ENCODE measurements around the gene ENPP3.

DNA sequence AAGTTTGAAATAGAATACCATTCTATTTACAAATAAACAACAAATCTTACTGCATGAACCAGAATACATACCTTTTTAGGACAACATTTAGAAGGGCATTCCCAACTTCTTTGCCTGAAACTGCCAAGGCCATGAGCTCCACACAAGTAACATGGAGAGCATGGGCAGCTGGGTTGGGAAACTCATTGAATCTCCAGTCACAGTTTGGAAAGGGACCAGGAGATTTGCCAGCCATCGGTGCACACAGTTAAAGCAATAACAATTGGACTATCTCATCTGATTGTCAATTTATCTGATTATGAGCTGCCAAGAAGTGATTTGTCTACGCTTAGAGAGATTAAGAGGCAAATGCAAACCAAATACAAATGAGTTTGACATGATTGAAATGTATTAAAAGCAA, 44.2 kb upstream of the ENPP3 start:
- TF ChIP-seq, protein P1, sequence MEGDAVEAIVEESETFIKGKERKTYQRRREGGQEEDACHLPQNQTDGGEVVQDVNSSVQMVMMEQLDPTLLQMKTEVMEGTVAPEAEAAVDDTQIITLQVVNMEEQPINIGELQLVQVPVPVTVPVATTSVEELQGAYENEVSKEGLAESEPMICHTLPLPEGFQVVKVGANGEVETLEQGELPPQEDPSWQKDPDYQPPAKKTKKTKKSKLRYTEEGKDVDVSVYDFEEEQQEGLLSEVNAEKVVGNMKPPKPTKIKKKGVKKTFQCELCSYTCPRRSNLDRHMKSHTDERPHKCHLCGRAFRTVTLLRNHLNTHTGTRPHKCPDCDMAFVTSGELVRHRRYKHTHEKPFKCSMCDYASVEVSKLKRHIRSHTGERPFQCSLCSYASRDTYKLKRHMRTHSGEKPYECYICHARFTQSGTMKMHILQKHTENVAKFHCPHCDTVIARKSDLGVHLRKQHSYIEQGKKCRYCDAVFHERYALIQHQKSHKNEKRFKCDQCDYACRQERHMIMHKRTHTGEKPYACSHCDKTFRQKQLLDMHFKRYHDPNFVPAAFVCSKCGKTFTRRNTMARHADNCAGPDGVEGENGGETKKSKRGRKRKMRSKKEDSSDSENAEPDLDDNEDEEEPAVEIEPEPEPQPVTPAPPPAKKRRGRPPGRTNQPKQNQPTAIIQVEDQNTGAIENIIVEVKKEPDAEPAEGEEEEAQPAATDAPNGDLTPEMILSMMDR (IDR thresholded peaks at IDR 0.05), result no peak
- no peak for TF ChIP-seq POLR2A (IDR thresholded peaks at IDR 0.05)
- no peak for TF ChIP-seq POLR2AphosphoS5 (IDR thresholded peaks at IDR 0.05)
